GM12801 (cell line): ENCODE results near the gene SLC25A17.

ENCODE experiments used
- TF ChIP-seq, protein P1 (sequence below): IDR thresholded peaks from one replicate; pipeline ENCODE4 v1.5.1; 2011; ENCODE audit warnings: control low read depth; ENCODE audit not compliant: insufficient read length; ENCODE audit errors: extremely low read depth

SLC25A17 gene

DNA sequence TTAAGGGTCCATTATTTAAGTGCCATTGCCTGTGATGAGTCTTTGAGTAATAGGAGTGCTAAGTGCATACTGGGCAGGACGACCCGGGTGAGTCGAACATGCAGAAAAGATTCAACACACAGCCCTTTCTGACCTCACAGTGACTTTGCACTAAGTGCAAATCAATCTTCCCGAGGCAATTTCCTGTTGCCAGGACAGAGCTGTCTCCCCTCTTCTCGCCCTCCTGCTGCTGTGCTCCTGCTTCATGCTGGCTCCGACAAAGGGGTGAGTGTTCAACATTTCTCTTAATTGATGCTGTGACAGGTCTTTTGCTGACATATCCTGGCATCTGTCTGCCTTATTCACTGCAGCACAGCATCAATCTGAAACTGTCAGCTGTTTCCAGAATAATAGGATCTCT lies 97.9 kb downstream of the SLC25A17 start:
- TF ChIP-seq, protein P1, sequence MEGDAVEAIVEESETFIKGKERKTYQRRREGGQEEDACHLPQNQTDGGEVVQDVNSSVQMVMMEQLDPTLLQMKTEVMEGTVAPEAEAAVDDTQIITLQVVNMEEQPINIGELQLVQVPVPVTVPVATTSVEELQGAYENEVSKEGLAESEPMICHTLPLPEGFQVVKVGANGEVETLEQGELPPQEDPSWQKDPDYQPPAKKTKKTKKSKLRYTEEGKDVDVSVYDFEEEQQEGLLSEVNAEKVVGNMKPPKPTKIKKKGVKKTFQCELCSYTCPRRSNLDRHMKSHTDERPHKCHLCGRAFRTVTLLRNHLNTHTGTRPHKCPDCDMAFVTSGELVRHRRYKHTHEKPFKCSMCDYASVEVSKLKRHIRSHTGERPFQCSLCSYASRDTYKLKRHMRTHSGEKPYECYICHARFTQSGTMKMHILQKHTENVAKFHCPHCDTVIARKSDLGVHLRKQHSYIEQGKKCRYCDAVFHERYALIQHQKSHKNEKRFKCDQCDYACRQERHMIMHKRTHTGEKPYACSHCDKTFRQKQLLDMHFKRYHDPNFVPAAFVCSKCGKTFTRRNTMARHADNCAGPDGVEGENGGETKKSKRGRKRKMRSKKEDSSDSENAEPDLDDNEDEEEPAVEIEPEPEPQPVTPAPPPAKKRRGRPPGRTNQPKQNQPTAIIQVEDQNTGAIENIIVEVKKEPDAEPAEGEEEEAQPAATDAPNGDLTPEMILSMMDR, result no peak

DNA sequence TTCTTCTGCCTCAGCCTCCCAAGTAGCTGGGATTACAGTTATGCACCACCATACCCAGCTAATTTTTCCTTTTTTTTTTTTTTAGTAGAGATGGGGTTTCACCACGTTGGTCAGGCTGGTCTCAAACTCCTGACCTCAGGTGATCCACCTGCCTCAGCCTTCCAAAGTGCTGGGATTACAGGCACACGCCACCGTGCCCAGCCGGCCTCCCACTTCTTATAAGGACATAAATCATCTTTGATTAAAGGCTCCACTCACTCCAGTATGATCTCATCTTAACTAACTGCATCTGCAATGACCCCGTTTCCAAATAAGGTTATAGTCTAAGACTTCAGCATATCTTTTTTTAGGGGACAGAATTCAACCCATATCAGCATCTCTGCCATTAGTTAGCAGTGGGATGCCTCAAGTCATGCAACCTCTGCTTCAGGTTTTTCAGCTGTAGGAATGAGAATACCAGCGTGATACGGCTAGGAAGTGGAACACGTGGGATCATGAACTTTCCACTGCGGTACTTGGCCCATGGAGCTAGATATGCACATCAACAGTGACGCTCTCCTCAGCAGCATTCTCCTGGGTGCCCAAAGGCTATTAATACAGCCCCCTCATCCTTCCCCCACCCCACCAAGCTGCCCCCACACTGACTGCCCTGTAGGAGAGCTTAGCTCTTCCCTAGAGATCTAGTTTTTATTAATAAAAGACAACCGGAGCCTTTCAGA lies 98.4 kb downstream of the SLC25A17 start:
- TF ChIP-seq, protein P1, result no peak
